HL-60/S4 treated with phorbol 12-myristate 13-acetate at 8.2 ng/mL for 4 days and 3 days (cell line): Measurements from ENCODE around the gene TMEM63C.

Source experiments
- in situ Hi-C: fragments of 300-500 bp; cut with MboI; formaldehyde crosslinking; loops from 2 replicates; pipeline ENCODE4 v1.15.0; 2022; ENCODE audit warnings: low sequenced_read_pairs

Gene TMEM63C

GRCh38 chr14:77214216-77214615 lies 32.6 kb downstream of the TMEM63C start:
- in situ Hi-C loops: no loop called here

- in situ Hi-C loops: no loop called here
These were observed 36.0 kb downstream of the TMEM63C start for GRCh38 chr14:77217551-77217950.

- in situ Hi-C loops: no loop called here
These were observed 38.0 kb downstream of the TMEM63C start for GRCh38 chr14:77219591-77219990.

GRCh38 chr14:77220246-77221017 lies 38.8 kb downstream of the TMEM63C start:
- in situ Hi-C loops: no loop called here

- in situ Hi-C loops: no loop called here
These were observed 39.8 kb downstream of the TMEM63C start for GRCh38 chr14:77221241-77221871.

GRCh38 chr14:77222546-77223225 lies 41.1 kb downstream of the TMEM63C start:
- in situ Hi-C loops: no loop called here

- in situ Hi-C loops: no loop called here
These were observed 42.6 kb downstream of the TMEM63C start for GRCh38 chr14:77224212-77224611.

GRCh38 chr14:77225254-77225653 lies 43.7 kb downstream of the TMEM63C start:
- in situ Hi-C loops: no loop called here

- in situ Hi-C loops: no loop called here
These were observed 44.4 kb downstream of the TMEM63C start for GRCh38 chr14:77225892-77226557.

GRCh38 chr14:77228056-77228455 lies 46.5 kb downstream of the TMEM63C start:
- in situ Hi-C loops: no loop called here

- in situ Hi-C loops: no loop called here
These were observed 49.3 kb downstream of the TMEM63C start for GRCh38 chr14:77230914-77231313.

- in situ Hi-C loops: no loop called here
These were observed 50.1 kb downstream of the TMEM63C start for GRCh38 chr14:77231721-77232120.

GRCh38 chr14:77236814-77237213 lies 55.2 kb downstream of the TMEM63C start:
- in situ Hi-C loops: no loop called here

- in situ Hi-C loops: no loop called here
These were observed 56.8 kb downstream of the TMEM63C start for GRCh38 chr14:77238356-77238755.

- in situ Hi-C loops: no loop called here
These were observed 57.4 kb downstream of the TMEM63C start for GRCh38 chr14:77238996-77239395.

GRCh38 chr14:77239412-77239811 lies 57.8 kb downstream of the TMEM63C start:
- in situ Hi-C loops: no loop called here

- in situ Hi-C loops: no loop called here
These were observed 58.8 kb downstream of the TMEM63C start for GRCh38 chr14:77240336-77240915.

GRCh38 chr14:77241955-77242354 lies 60.4 kb downstream of the TMEM63C start:
- in situ Hi-C loops: no loop called here

GRCh38 chr14:77242752-77243151 lies 61.2 kb downstream of the TMEM63C start:
- in situ Hi-C loops: no loop called here

GRCh38 chr14:77243853-77244252 lies 62.3 kb downstream of the TMEM63C start:
- in situ Hi-C loops: no loop called here

- in situ Hi-C loops: no loop called here
These were observed 64.2 kb downstream of the TMEM63C start for GRCh38 chr14:77245820-77246219.
